GM12878 (cell line): Measurements from ENCODE around the gene SNX8. TPM values are rescaled to one million over a fixed set of nuclear protein-coding genes. Genes with fewer than 3 reads are reported as not detected.

Source experiments
- E2F8 ChIP-seq: fragments of 450-650 bp; IDR thresholded peaks from 2 replicates; pipeline ENCODE4 v1.6.1; 2018; ENCODE audit warnings: mild to moderate bottlenecking, low read depth, moderate library complexity; ENCODE audit not compliant: partially characterized antibody
- NFYB ChIP-seq: IDR thresholded peaks from 2 replicates; pipeline ENCODE4 v1.6.1; 2011; ENCODE audit warnings: low read depth, mild to moderate bottlenecking, low read length, improper control_type of control experiment, moderate library complexity; ENCODE audit not compliant: insufficient read depth
- SRF ChIP-seq, 2 experiments: IDR thresholded peaks; 2 replicates each; pipeline ENCODE4 v1.6.1; 2011; ENCODE audit warnings: low read depth in 2 of 2, low read length in 2 of 2, mild to moderate bottlenecking in 1 of 2, moderate library complexity in 1 of 2
- ZNF592 ChIP-seq: fragments of 450-650 bp; IDR thresholded peaks from 2 replicates; pipeline ENCODE4 v1.6.1; 2017; ENCODE audit warnings: mild to moderate bottlenecking, moderate library complexity
- ZNF687 ChIP-seq: fragments of 450-650 bp; IDR thresholded peaks from 2 replicates; pipeline ENCODE4 v1.6.1; 2017; ENCODE audit warnings: mild to moderate bottlenecking, moderate library complexity
- polyA plus RNA-seq, 11 experiments: library from polyadenylated mRNA; depleted of rRNA in 4 of 11; unstranded in 6 of 11; stranded (reverse) in 5 of 11; fragments of >200 nt; fragmentation: Nextera tagmentation in 4 of 11; fragmentation: Illumina TruSeq in 1 of 11; extraction: Ambion mirVana in 4 of 11; extraction: Trizol in 1 of 11; gene quantifications; 1 replicate in 1 of 11; 2 replicates in 10 of 11; pipeline versions ENCODE4 v1.2.1 to v1.2.3, GENCODE V29; 2011 to 2016; ENCODE audit warnings: inconsistent platforms in 2 of 11, missing spikeins in 2 of 11, low read depth in 1 of 11
- total RNA-seq, 4 experiments: library from RNA; depleted of rRNA in 3 of 4; stranded (reverse); fragments of >200 nt in 3 of 4; fragmentation: Illumina TruSeq in 1 of 4; extraction: Trizol in 1 of 4; gene quantifications; 2 replicates each; pipeline versions ENCODE4 v1.2.1 to v1.2.3, GENCODE V29; 2013 to 2021

Gene SNX8
- total and polyA plus RNA-seq, 10 of the 15 experiments (the other 5 are each of a cell fraction or from before 2014, with no cell fraction given), result 6.4 to 210 (median 97.6) TPM

- TF ChIP-seq E2F8 (no peak), ZNF592 (no peak), NFYB (no peak), ZNF687 (no peak), SRF (IDR thresholded peaks at IDR 0.05; ENCODE audit: low read depth in 2 of 2, low read length in 2 of 2) (no peak)
These were observed 39.6 kb downstream of the SNX8 start (continued) for GRCh38 chr7:2274666-2275065.
